HepG2 (cell line): Measurements from ENCODE around the gene LGALS9.
"Not testable (repeated sequence)": the region's sequence is repeated elsewhere in the genome, so short reads cannot be mapped to it uniquely, and the experiment has no call there.

Experiments
- DNMT3B ChIP-seq: conservative IDR thresholded peaks from 2 replicates; pipeline ENCODE4 v1.6.1; 2016; ENCODE audit warnings: missing biosample characterization, control low read depth
- GABPA ChIP-seq, 2 experiments: IDR thresholded peaks; 2 replicates each; pipeline ENCODE4 v1.6.1; 2011 to 2016; ENCODE audit warnings: low read depth in 2 of 2, low read length in 1 of 2, missing biosample characterization in 1 of 2, missing genetic modification characterization in 1 of 2
- JUN ChIP-seq: sonication (generic); formaldehyde crosslinking; IDR thresholded peaks from 2 replicates; pipeline ENCODE4 v1.4.0; 2020; ENCODE audit warnings: mild to moderate bottlenecking, missing genetic modification reagents
- JUND ChIP-seq: sonication (generic); formaldehyde crosslinking; IDR thresholded peaks from 2 replicates; pipeline ENCODE4 v1.8.0; 2022; ENCODE audit warnings: mild to moderate bottlenecking, missing genetic modification reagents
- NR2F6 ChIP-seq, 2 experiments: IDR thresholded peaks; 2 replicates each; pipeline ENCODE4 v1.6.1; 2016; ENCODE audit warnings: antibody characterized with exemption in 1 of 2, mild to moderate bottlenecking in 1 of 2
- RFX5 ChIP-seq: IDR thresholded peaks from 2 replicates; pipeline ENCODE4 v1.6.1; 2011; ENCODE audit warnings: low read depth, low read length, improper control_type of control experiment
- ZNF30 ChIP-seq: sonication (generic); formaldehyde crosslinking; IDR thresholded peaks from 2 replicates; pipeline ENCODE4 v1.5.0; 2020; ENCODE audit warnings: mild to moderate bottlenecking, missing genetic modification reagents
- ZNF557 ChIP-seq: sonication (generic); formaldehyde crosslinking; IDR thresholded peaks from 2 replicates; pipeline ENCODE4 v1.4.0; 2020; ENCODE audit warnings: missing genetic modification reagents
- TF ChIP-seq, protein P1 (sequence below): sonication (generic); formaldehyde crosslinking; IDR thresholded peaks from 2 replicates; pipeline ENCODE4 v1.4.0; 2020; ENCODE audit warnings: missing genetic modification reagents
- TF ChIP-seq, protein P2 (sequence below): IDR thresholded peaks from 2 replicates; pipeline ENCODE4 v1.6.1; 2012; ENCODE audit warnings: inconsistent platforms
- TF ChIP-seq, protein P3 (sequence below): IDR thresholded peaks from 2 replicates; pipeline ENCODE4 v1.6.1; 2016; ENCODE audit warnings: low read depth, control low read depth
- TF ChIP-seq, protein P4 (sequence below): sonication (generic); formaldehyde crosslinking; IDR thresholded peaks from 2 replicates; pipeline ENCODE4 v1.5.1; 2020; ENCODE audit warnings: missing genetic modification reagents, mild to moderate bottlenecking, borderline replicate concordance

DNA sequence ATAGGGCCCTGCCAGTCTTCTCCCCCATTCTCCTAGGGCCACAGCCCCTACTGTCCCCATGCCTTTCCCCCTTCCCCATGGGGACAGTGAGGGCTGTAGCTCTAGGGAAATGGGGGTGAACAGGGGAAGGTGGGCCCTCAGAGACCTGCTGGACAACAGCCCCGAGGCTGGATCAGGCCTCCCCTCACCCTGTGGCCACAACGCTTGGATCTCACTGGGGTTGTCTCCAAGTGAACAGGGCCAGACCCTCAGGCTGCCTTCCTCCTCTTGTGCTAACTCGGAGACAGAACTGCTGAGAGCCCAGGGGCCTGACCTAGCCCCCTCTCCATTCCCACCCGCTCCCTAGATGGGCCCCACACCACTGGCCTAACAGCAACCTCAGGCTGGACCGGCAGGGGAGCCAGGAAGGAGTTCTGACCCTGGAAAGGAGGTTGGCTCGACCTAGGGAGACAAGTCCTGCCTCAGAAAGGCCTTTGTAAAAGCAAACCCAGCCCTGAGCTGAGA lies 41.0 kb downstream of the LGALS9 start:
- TF ChIP-seq RFX5; DNMT3B (CRISPR knock-in tag); GABPA (IDR thresholded peaks at IDR 0.05; ENCODE audit: low read depth, low read length); GABPA (CRISPR knock-in tag; IDR thresholded peaks at IDR 0.05; ENCODE audit: low read depth); ZNF557 (CRISPR knock-in tag); JUND; JUN (CRISPR knock-in tag); ZNF30 (CRISPR knock-in tag); NR2F6 (IDR thresholded peaks at IDR 0.05); NR2F6 (CRISPR knock-in tag; IDR thresholded peaks at IDR 0.05): not testable (repeated sequence)
- TF ChIP-seq, protein P1, sequence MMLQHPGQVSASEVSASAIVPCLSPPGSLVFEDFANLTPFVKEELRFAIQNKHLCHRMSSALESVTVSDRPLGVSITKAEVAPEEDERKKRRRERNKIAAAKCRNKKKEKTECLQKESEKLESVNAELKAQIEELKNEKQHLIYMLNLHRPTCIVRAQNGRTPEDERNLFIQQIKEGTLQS (CRISPR knock-in tag): not testable (repeated sequence)
- TF ChIP-seq, protein P2, sequence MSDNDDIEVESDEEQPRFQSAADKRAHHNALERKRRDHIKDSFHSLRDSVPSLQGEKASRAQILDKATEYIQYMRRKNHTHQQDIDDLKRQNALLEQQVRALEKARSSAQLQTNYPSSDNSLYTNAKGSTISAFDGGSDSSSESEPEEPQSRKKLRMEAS: not testable (repeated sequence)
- TF ChIP-seq, protein P3, sequence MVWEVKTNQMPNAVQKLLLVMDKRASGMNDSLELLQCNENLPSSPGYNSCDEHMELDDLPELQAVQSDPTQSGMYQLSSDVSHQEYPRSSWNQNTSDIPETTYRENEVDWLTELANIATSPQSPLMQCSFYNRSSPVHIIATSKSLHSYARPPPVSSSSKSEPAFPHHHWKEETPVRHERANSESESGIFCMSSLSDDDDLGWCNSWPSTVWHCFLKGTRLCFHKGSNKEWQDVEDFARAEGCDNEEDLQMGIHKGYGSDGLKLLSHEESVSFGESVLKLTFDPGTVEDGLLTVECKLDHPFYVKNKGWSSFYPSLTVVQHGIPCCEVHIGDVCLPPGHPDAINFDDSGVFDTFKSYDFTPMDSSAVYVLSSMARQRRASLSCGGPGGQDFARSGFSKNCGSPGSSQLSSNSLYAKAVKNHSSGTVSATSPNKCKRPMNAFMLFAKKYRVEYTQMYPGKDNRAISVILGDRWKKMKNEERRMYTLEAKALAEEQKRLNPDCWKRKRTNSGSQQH (CRISPR knock-in tag): not testable (repeated sequence)
- TF ChIP-seq, protein P4, sequence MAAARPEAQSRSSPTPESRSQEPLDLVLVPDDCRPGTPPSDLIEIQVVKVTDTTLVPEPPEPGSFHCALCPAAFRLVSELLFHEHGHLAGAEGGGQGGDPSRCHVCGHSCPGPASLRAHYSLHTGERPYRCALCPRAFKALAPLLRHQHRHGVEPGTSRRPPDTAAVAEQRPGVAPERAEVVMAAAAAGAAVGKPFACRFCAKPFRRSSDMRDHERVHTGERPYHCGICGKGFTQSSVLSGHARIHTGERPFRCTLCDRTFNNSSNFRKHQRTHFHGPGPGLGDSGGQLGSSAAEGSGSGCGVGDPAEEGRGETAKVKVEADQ: not testable (repeated sequence)
